Measurements from ENCODE around the gene ERICH2.
"Not testable (repeated sequence)": the region's sequence is repeated elsewhere in the genome, so short reads cannot be mapped to it uniquely, and the experiment has no call there.

Gene ERICH2

GRCh38 chr2:170770008-170770605 lies at the start of gene ERICH2:
TSS of gene ERICH2 (plus strand) at chr2:170770378. CDS start at chr2:170770682, 304 bp downstream.
- H3K4me1 ChIP-seq (ENCODE audit: control insufficient read depth in 1 of 2, insufficient read depth in 2 of 2, low read length in 2 of 2): peaks cover 9 to 13% of the 10 kb centered on the region in 2 donors
- H3K9ac ChIP-seq (ENCODE audit: low read depth in 1 of 2, low read length in 2 of 2): peak within 1 kb of the TSS; percentile 59 to 75
- no peaks in the 10 kb centered on the region for H3K9me3 ChIP-seq (ENCODE audit: control insufficient read depth in 1 of 2, low read length in 2 of 2)
- H3K36me3 ChIP-seq (ENCODE audit: control insufficient read depth in 1 of 2, insufficient read depth in 2 of 2, low read length in 2 of 2): no peaks in the 10 kb centered on the region
- H3K27ac ChIP-seq (ENCODE audit: low read depth, low read length): peak within 1 kb of the TSS; percentile 66
- H3K4me3 ChIP-seq (ENCODE audit: low read depth in 1 of 2, low read length in 2 of 2): peak within 1 kb of the TSS; percentile 76 to 90
- H3K27me3 ChIP-seq (ENCODE audit: control insufficient read depth in 1 of 2, insufficient read depth in 2 of 2, low read length in 2 of 2): no peaks in the 10 kb centered on the region

- H3K27ac ChIP-seq (ENCODE audit: low read depth, low read length): no peak overlapping the region
- peaks cover 5 to 15% of the 10 kb centered on the region in 2 donors for H3K27me3 ChIP-seq (ENCODE audit: control insufficient read depth in 1 of 2, insufficient read depth in 2 of 2, low read length in 2 of 2)
- H3K4me3 ChIP-seq (ENCODE audit: low read depth in 1 of 2, low read length in 2 of 2): no peak overlapping the region
- no peaks in the 10 kb centered on the region for H3K36me3 ChIP-seq (ENCODE audit: control insufficient read depth in 1 of 2, insufficient read depth in 2 of 2, low read length in 2 of 2)
- no peaks in the 10 kb centered on the region for H3K4me1 ChIP-seq (ENCODE audit: control insufficient read depth in 1 of 2, insufficient read depth in 2 of 2, low read length in 2 of 2)
- no peak overlapping the region for H3K9ac ChIP-seq (ENCODE audit: low read depth in 1 of 2, low read length in 2 of 2)
- no peaks in the 10 kb centered on the region for H3K9me3 ChIP-seq (ENCODE audit: control insufficient read depth in 1 of 2, low read length in 2 of 2)
Measured at GRCh38 chr2:170721678-170722077, 48.5 kb upstream of the ERICH2 start.

- H3K4me3 ChIP-seq (ENCODE audit: low read depth in 1 of 2, low read length in 2 of 2): no peak overlapping the region
- no peak overlapping the region for H3K9ac ChIP-seq (ENCODE audit: low read depth in 1 of 2, low read length in 2 of 2)
Measured at GRCh38 chr2:170722301-170722700, 47.9 kb upstream of the ERICH2 start.

GRCh38 chr2:170723446-170723958 lies 46.7 kb upstream of the ERICH2 start:
- Histone ChIP-seq H3K27me3 (ENCODE audit: control insufficient read depth in 1 of 2, insufficient read depth in 2 of 2, low read length in 2 of 2) (peaks cover 0 to 1% of the 10 kb centered on the region in 2 donors), H3K9me3 (ENCODE audit: control insufficient read depth in 1 of 2, low read length in 2 of 2) (no peaks in the 10 kb centered on the region), H3K4me3 (ENCODE audit: low read depth in 1 of 2, low read length in 2 of 2) (no peak overlapping the region), H3K4me1 (ENCODE audit: control insufficient read depth in 1 of 2, insufficient read depth in 2 of 2, low read length in 2 of 2) (no peaks in the 10 kb centered on the region), H3K27ac (ENCODE audit: low read depth, low read length) (no peak overlapping the region), H3K36me3 (ENCODE audit: control insufficient read depth in 1 of 2, insufficient read depth in 2 of 2, low read length in 2 of 2) (no peaks in the 10 kb centered on the region), H3K9ac (ENCODE audit: low read depth in 1 of 2, low read length in 2 of 2) (no peak overlapping the region)

More at GRCh38 chr2:170722301-170722700, 47.9 kb upstream of the ERICH2 start:
- Histone ChIP-seq H3K27me3 (ENCODE audit: control insufficient read depth in 1 of 2, insufficient read depth in 2 of 2, low read length in 2 of 2) (peaks cover 5 to 10% of the 10 kb centered on the region in 2 donors), H3K4me1 (ENCODE audit: control insufficient read depth in 1 of 2, insufficient read depth in 2 of 2, low read length in 2 of 2) (no peaks in the 10 kb centered on the region), H3K36me3 (ENCODE audit: control insufficient read depth in 1 of 2, insufficient read depth in 2 of 2, low read length in 2 of 2) (no peaks in the 10 kb centered on the region), H3K27ac (ENCODE audit: low read depth, low read length) (no peak overlapping the region), H3K9me3 (ENCODE audit: control insufficient read depth in 1 of 2, low read length in 2 of 2) (no peaks in the 10 kb centered on the region)

GRCh38 chr2:170733798-170734600 lies 36.2 kb upstream of the ERICH2 start:
- Histone ChIP-seq H3K4me3 (ENCODE audit: low read depth in 1 of 2, low read length in 2 of 2) (no peak overlapping the region), H3K36me3 (ENCODE audit: control insufficient read depth in 1 of 2, insufficient read depth in 2 of 2, low read length in 2 of 2) (no peaks in the 10 kb centered on the region), H3K4me1 (ENCODE audit: control insufficient read depth in 1 of 2, insufficient read depth in 2 of 2, low read length in 2 of 2) (peaks cover 5 to 6% of the 10 kb centered on the region in 2 donors), H3K27me3 (ENCODE audit: control insufficient read depth in 1 of 2, insufficient read depth in 2 of 2, low read length in 2 of 2) (no peaks in the 10 kb centered on the region), H3K9me3 (ENCODE audit: control insufficient read depth in 1 of 2, low read length in 2 of 2) (no peaks in the 10 kb centered on the region), H3K27ac (ENCODE audit: low read depth, low read length) (no peak overlapping the region), H3K9ac (ENCODE audit: low read depth in 1 of 2, low read length in 2 of 2) (no peak overlapping the region)

GRCh38 chr2:170734601-170735000 lies 35.6 kb upstream of the ERICH2 start:
- H3K9me3 ChIP-seq (ENCODE audit: control insufficient read depth in 1 of 2, low read length in 2 of 2); H3K4me1 ChIP-seq (ENCODE audit: control insufficient read depth in 1 of 2, insufficient read depth in 2 of 2, low read length in 2 of 2); H3K36me3 ChIP-seq (ENCODE audit: control insufficient read depth in 1 of 2, insufficient read depth in 2 of 2, low read length in 2 of 2): not testable (repeated sequence)

GRCh38 chr2:170736628-170737027 lies 33.5 kb upstream of the ERICH2 start:
- H3K27ac ChIP-seq (ENCODE audit: low read depth, low read length): no peak overlapping the region
- H3K27me3 ChIP-seq (ENCODE audit: control insufficient read depth in 1 of 2, insufficient read depth in 2 of 2, low read length in 2 of 2): no peaks in the 10 kb centered on the region
- no peaks in the 10 kb centered on the region for H3K9me3 ChIP-seq (ENCODE audit: control insufficient read depth in 1 of 2, low read length in 2 of 2)

More at GRCh38 chr2:170734601-170735000, 35.6 kb upstream of the ERICH2 start:
- not testable (repeated sequence) for H3K27me3 ChIP-seq (ENCODE audit: control insufficient read depth in 1 of 2, insufficient read depth in 2 of 2, low read length in 2 of 2); H3K9ac ChIP-seq (ENCODE audit: low read depth in 1 of 2, low read length in 2 of 2); H3K27ac ChIP-seq (ENCODE audit: low read depth, low read length); H3K4me3 ChIP-seq (ENCODE audit: low read depth in 1 of 2, low read length in 2 of 2)

GRCh38 chr2:170737406-170737805 lies 32.8 kb upstream of the ERICH2 start:
- peaks cover 5 to 6% of the 10 kb centered on the region in 2 donors for H3K4me1 ChIP-seq (ENCODE audit: control insufficient read depth in 1 of 2, insufficient read depth in 2 of 2, low read length in 2 of 2)
- no peaks in the 10 kb centered on the region for H3K36me3 ChIP-seq (ENCODE audit: control insufficient read depth in 1 of 2, insufficient read depth in 2 of 2, low read length in 2 of 2)
- H3K9ac ChIP-seq (ENCODE audit: low read depth in 1 of 2, low read length in 2 of 2): no peak overlapping the region
- H3K27ac ChIP-seq (ENCODE audit: low read depth, low read length): no peak overlapping the region
- no peak overlapping the region for H3K4me3 ChIP-seq (ENCODE audit: low read depth in 1 of 2, low read length in 2 of 2)
- H3K27me3 ChIP-seq (ENCODE audit: control insufficient read depth in 1 of 2, insufficient read depth in 2 of 2, low read length in 2 of 2): no peaks in the 10 kb centered on the region
- no peaks in the 10 kb centered on the region for H3K9me3 ChIP-seq (ENCODE audit: control insufficient read depth in 1 of 2, low read length in 2 of 2)

More at GRCh38 chr2:170736628-170737027, 33.5 kb upstream of the ERICH2 start:
- Histone ChIP-seq H3K36me3 (ENCODE audit: control insufficient read depth in 1 of 2, insufficient read depth in 2 of 2, low read length in 2 of 2) (no peaks in the 10 kb centered on the region), H3K4me3 (ENCODE audit: low read depth in 1 of 2, low read length in 2 of 2) (no peak overlapping the region), H3K9ac (ENCODE audit: low read depth in 1 of 2, low read length in 2 of 2) (no peak overlapping the region), H3K4me1 (ENCODE audit: control insufficient read depth in 1 of 2, insufficient read depth in 2 of 2, low read length in 2 of 2) (peaks cover 5 to 6% of the 10 kb centered on the region in 2 donors)

GRCh38 chr2:170737821-170738220 lies 32.4 kb upstream of the ERICH2 start:
- H3K4me3 ChIP-seq (ENCODE audit: low read depth in 1 of 2, low read length in 2 of 2): no peak overlapping the region
- H3K9me3 ChIP-seq (ENCODE audit: control insufficient read depth in 1 of 2, low read length in 2 of 2): no peaks in the 10 kb centered on the region
- peaks cover 5 to 6% of the 10 kb centered on the region in 2 donors for H3K4me1 ChIP-seq (ENCODE audit: control insufficient read depth in 1 of 2, insufficient read depth in 2 of 2, low read length in 2 of 2)
- H3K9ac ChIP-seq (ENCODE audit: low read depth in 1 of 2, low read length in 2 of 2): no peak overlapping the region
- no peaks in the 10 kb centered on the region for H3K27me3 ChIP-seq (ENCODE audit: control insufficient read depth in 1 of 2, insufficient read depth in 2 of 2, low read length in 2 of 2)
- no peaks in the 10 kb centered on the region for H3K36me3 ChIP-seq (ENCODE audit: control insufficient read depth in 1 of 2, insufficient read depth in 2 of 2, low read length in 2 of 2)
- no peak overlapping the region for H3K27ac ChIP-seq (ENCODE audit: low read depth, low read length)

- no peak overlapping the region for H3K9ac ChIP-seq (ENCODE audit: low read depth in 1 of 2, low read length in 2 of 2)
- no peaks in the 10 kb centered on the region for H3K27me3 ChIP-seq (ENCODE audit: control insufficient read depth in 1 of 2, insufficient read depth in 2 of 2, low read length in 2 of 2)
- H3K27ac ChIP-seq (ENCODE audit: low read depth, low read length): no peak overlapping the region
- no peaks in the 10 kb centered on the region for H3K36me3 ChIP-seq (ENCODE audit: control insufficient read depth in 1 of 2, insufficient read depth in 2 of 2, low read length in 2 of 2)
- peaks cover 5 to 13% of the 10 kb centered on the region in 2 donors for H3K4me1 ChIP-seq (ENCODE audit: control insufficient read depth in 1 of 2, insufficient read depth in 2 of 2, low read length in 2 of 2)
- H3K4me3 ChIP-seq (ENCODE audit: low read depth in 1 of 2, low read length in 2 of 2): no peak overlapping the region
- H3K9me3 ChIP-seq (ENCODE audit: control insufficient read depth in 1 of 2, low read length in 2 of 2): no peaks in the 10 kb centered on the region
Measured at GRCh38 chr2:170739048-170739447, 31.1 kb upstream of the ERICH2 start.
